RWPE1 (cell line): ENCODE data around the gene WNT3.

Experiments used
- CTCF ChIA-PET: fragments of 350-600 bp; sonication (Branson Sonifier 250); formaldehyde crosslinking; extraction: SDS; loops from one replicate; lab custom pipeline; 2021; lab: Yijun Ruan, JAX
- POLR2A ChIA-PET: fragments of 400-600 bp; formaldehyde crosslinking; extraction: SDS; loops from one replicate; lab custom pipeline; 2020; ENCODE audit warnings: antibody characterized with exemption; ENCODE audit not compliant: low non-redundant PET; lab: Yijun Ruan, JAX
- DNase-seq: peaks from one replicate; pipeline ENCODE4 v3.0.0; 2012; ENCODE audit warnings: low spot score
- H3K27ac ChIP-seq: fragments of 450-650 bp; 2 replicates; pipeline ENCODE4 v1.5.1; 2017
- CTCF ChIP-seq: fragments of 450-650 bp; conservative IDR thresholded peaks from 2 replicates; pipeline ENCODE4 v1.5.1; 2017; ENCODE audit warnings: low read depth, mild to moderate bottlenecking

WNT3 gene

GRCh38 chr17:46859996-46860395 is 41.5 kb upstream of the WNT3 start:
- CTCF ChIA-PET = no interaction called here
- POLR2A ChIA-PET = no interaction called here
- no peak for TF ChIP-seq CTCF

DNA sequence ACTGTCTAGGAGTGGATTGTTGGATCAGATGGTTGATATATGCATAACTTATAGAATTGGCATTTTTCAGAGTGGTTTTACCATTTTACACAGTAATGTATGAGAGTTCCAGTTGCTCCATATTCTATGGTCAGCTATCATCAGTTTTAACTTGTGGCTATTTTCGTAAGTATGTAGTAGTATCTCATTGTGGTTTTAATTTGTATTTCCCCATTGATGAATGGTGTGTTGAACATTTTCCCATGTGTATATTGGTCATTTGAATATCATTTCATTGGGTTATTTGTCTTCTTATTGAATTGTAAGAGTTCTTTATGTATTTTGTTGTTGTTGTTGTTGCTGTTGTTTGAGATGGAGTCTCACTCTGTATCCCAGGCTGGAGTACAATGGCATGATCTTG is 39.1 kb upstream of the WNT3 start:
- DNase-seq = no peak
- no peak overlapping the region for H3K27ac ChIP-seq
- TF ChIP-seq CTCF = no peak
- POLR2A ChIA-PET = no interaction called here
- CTCF ChIA-PET = interaction anchor here (2.4 kb wide), 1 partner anchor 16 kb away, joined by 5 read pairs; no protein-coding TSS in a partner anchor

More at GRCh38 chr17:46859996-46860395, 41.5 kb upstream of the WNT3 start:
- no peak overlapping the region for H3K27ac ChIP-seq
- no peak for DNase-seq

DNA sequence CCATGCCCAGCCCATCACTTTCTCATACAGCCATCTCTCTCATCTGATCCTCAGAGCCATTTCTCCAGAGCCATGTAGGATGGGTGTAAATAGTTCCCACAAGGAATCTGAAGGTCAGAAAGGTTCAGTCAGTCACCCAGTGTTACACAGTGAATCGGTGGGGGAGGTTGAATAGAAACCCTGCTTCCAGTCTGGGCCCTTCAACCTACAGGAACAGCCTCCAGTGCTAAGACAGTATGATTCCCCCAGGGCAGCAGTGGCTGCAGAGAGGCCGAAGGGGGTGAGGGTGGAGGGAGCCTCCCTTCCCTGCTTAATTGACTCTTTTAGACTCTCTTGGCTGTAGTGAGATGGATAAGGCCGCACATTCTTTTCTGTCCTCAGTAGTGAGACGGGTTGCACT is 36.5 kb upstream of the WNT3 start:
- DNase-seq = no peak
- CTCF ChIA-PET = interaction anchor here (0.6 kb wide), 1 partner anchor 8 kb away, joined by 3 read pairs; no protein-coding TSS in a partner anchor
- POLR2A ChIA-PET = no interaction called here
- no peak overlapping the region for H3K27ac ChIP-seq
- TF ChIP-seq CTCF = no peak

DNA sequence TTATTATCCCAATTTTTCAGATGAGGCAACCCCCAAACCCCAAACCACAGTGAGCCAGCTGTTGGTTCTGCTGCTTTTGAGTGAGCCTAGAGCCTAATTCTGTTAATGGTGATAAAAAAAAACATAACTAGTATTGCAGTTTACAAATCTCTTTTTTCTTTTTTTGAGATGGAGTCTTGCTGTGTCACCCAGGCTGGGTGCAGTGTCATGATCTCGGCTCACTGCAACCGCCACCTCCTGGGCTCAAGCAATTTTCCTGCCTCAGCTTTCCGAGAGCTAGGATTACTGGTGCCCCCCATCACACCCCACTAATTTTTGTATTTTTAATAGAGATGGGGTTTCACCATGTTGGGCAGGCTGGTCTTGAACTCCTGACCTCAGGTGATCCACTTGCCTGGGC is 36.0 kb upstream of the WNT3 start:
- no peak for DNase-seq
- ChIA-PET CTCF (interaction anchor here (0.6 kb wide), 1 partner anchor 8 kb away, joined by 3 read pairs; no protein-coding TSS in a partner anchor), POLR2A (no interaction called here)
- no peak for TF ChIP-seq CTCF
- no peak overlapping the region for H3K27ac ChIP-seq

- CTCF ChIA-PET = no interaction called here
- no peak for TF ChIP-seq CTCF
- no peak for DNase-seq
- POLR2A ChIA-PET = no interaction called here
- no peak overlapping the region for H3K27ac ChIP-seq
These were observed 35.5 kb upstream of the WNT3 start for GRCh38 chr17:46853896-46854444.

- no peak within 1 kb of the TSS for H3K27ac ChIP-seq
- DNase-seq = peak; percentile 45
- peak; percentile 17; the same call in 1 of the 2 replicates for TF ChIP-seq CTCF
- CTCF ChIA-PET = no interaction called here
- POLR2A ChIA-PET = no interaction called here
These were observed 32.7 kb upstream of the WNT3 start, which contains the start of gene WNT9B for GRCh38 chr17:46851029-46851741. WNT9B (plus strand) TSS chr17:46851583; CDS start chr17:46851639, 56 bp downstream.
